Caco-2 (cell line): Measurements from ENCODE around the gene ORC6. TPM values are rescaled to one million over a fixed set of nuclear protein-coding genes. Genes with fewer than 3 reads are reported as not detected.

ENCODE experiments used
- BruUV-seq: library from RNA; stranded (reverse); fragments of 400-500 nt; replicated peaks from 2 replicates; lab custom pipeline; 2021; lab: Mats Ljungman, UMichigan
- CTCF ChIA-PET: fragments of 300-600 bp; sonication (Branson Sonifier 250); formaldehyde crosslinking; loops from one replicate; lab custom pipeline; 2022; ENCODE audit warnings: antibody characterized with exemption; lab: Charles Lee
- POLR2A ChIA-PET: fragments of 300-600 bp; sonication (Branson Sonifier 250); formaldehyde crosslinking; loops from one replicate; lab custom pipeline; 2022; ENCODE audit warnings: antibody characterized with exemption; lab: Charles Lee
- DNase-seq, 2 experiments: peaks; one replicate each; pipeline versions ENCODE4 v3.0.0 to v3.0.0-alpha.2; 2020 to 2022
- H3K27me3 ChIP-seq: replicated peaks from 2 replicates; pipeline ENCODE4 v1.6.0; 2011; ENCODE audit warnings: low read length; ENCODE audit not compliant: control insufficient read depth, insufficient read depth
- H3K36me3 ChIP-seq: 2 replicates; pipeline ENCODE4 v1.5.1; 2011; ENCODE audit warnings: low read length; ENCODE audit not compliant: control insufficient read depth, insufficient read depth
- H3K4me1 ChIP-seq: fragments of 250-450 bp; sonication (Bioruptor Pico); 2 replicates; pipeline ENCODE4 v1.5.1; 2020; ENCODE audit warnings: mild to moderate bottlenecking
- H3K4me3 ChIP-seq: 2 replicates; pipeline ENCODE4 v1.5.1; 2011; ENCODE audit warnings: low read depth, mild to moderate bottlenecking, control low read depth, low read length
- H3K9me3 ChIP-seq: fragments of 250-450 bp; sonication (Bioruptor Pico); 2 replicates; pipeline ENCODE4 v1.5.1; 2020; ENCODE audit warnings: mild to moderate bottlenecking, moderate library complexity
- H3K27ac Mint-ChIP-seq: one replicate; pipeline ENCODE4 v1.8.0; 2022; ENCODE audit warnings: mixed read lengths; ENCODE audit not compliant: unreplicated experiment
- H3K27me3 Mint-ChIP-seq: one replicate; pipeline ENCODE4 v1.8.0; 2022; ENCODE audit warnings: mixed read lengths; ENCODE audit not compliant: insufficient read depth, unreplicated experiment
- H3K36me3 Mint-ChIP-seq: one replicate; pipeline ENCODE4 v1.8.0; 2022; ENCODE audit warnings: mild to moderate bottlenecking, mixed read lengths; ENCODE audit not compliant: insufficient read depth, unreplicated experiment
- H3K4me1 Mint-ChIP-seq: one replicate; pipeline ENCODE4 v1.8.0; 2022; ENCODE audit warnings: low read depth, mixed read lengths; ENCODE audit not compliant: unreplicated experiment
- H3K4me3 Mint-ChIP-seq: one replicate; pipeline ENCODE4 v1.8.0; 2022; ENCODE audit warnings: mild to moderate bottlenecking, moderate library complexity, mixed read lengths; ENCODE audit not compliant: unreplicated experiment
- H3K9me3 Mint-ChIP-seq: one replicate; pipeline ENCODE4 v1.8.0; 2022; ENCODE audit warnings: mixed read lengths; ENCODE audit not compliant: unreplicated experiment
- CTCF ChIP-seq, 2 experiments: fragments of 200-600 bp in 1 of 2; IDR thresholded peaks; 1 replicate in 1 of 2; 2 replicates in 1 of 2; pipeline versions ENCODE4 v1.5.1 to v1.8.0; 2011 to 2022; ENCODE audit warnings: antibody characterized with exemption in 1 of 2, control low read depth in 1 of 2, inconsistent platforms in 1 of 2, low read depth in 1 of 2, low read length in 1 of 2, mild to moderate bottlenecking in 1 of 2, moderate library complexity in 1 of 2; ENCODE audit not compliant: insufficient read depth in 1 of 2, severe bottlenecking in 1 of 2, unreplicated experiment in 1 of 2
- intact Hi-C: fragments of 100-400 bp; cut with micrococcal nuclease; formaldehyde crosslinking; loops from one replicate; pipeline ENCODE4 v1.10.0; 2022; ENCODE audit not compliant: unreplicated experiment
- total RNA-seq: library from RNA; stranded (reverse); gene quantifications from 2 replicates; pipeline ENCODE4 v1.2.3, GENCODE V29; 2022

The ORC6 gene
- total RNA-seq, 1 experiment from 2014 or later = 56.3 TPM

GRCh38 chr16:46696957-46697356 is 7.5 kb downstream of the ORC6 start:
- H3K27me3 Mint-ChIP-seq = no peaks in the 10 kb centered on the region
- H3K27me3 ChIP-seq = no peaks in the 10 kb centered on the region
- ChIA-PET CTCF (no interaction called here), POLR2A (no interaction called here)
- TF ChIP-seq CTCF (IDR thresholded peaks at IDR 0.05; ENCODE audit: insufficient read depth in 1 of 2, low read depth in 1 of 2, low read length in 1 of 2, severe bottlenecking in 1 of 2, unreplicated experiment in 1 of 2) = no peak
- no peak overlapping the region for H3K4me3 Mint-ChIP-seq
- H3K9me3 ChIP-seq = no peaks in the 10 kb centered on the region
- no peak overlapping the region for H3K4me3 ChIP-seq
- H3K4me1 Mint-ChIP-seq = peaks cover 2% of the 10 kb centered on the region
- H3K9me3 Mint-ChIP-seq = no peaks in the 10 kb centered on the region
- intact Hi-C loops = no loop called here
- no peaks in the 10 kb centered on the region for H3K36me3 ChIP-seq
- H3K4me1 ChIP-seq = no peaks in the 10 kb centered on the region
- H3K27ac Mint-ChIP-seq = no peak overlapping the region
- BruUV-seq = no TSS peak
- peaks cover 45% of the 10 kb centered on the region for H3K36me3 Mint-ChIP-seq
- no peak for DNase-seq

GRCh38 chr16:46700048-46700447 is 10.6 kb downstream of the ORC6 start:
- Histone ChIP-seq H3K4me3 (no peak overlapping the region), H3K27me3 (no peaks in the 10 kb centered on the region), H3K9me3 (no peaks in the 10 kb centered on the region), H3K36me3 (no peaks in the 10 kb centered on the region), H3K4me1 (no peaks in the 10 kb centered on the region)
- POLR2A ChIA-PET = interaction anchor here (1.1 kb wide), 1 partner anchor 77 kb away, joined by 7 read pairs; no protein-coding TSS in a partner anchor
- no peak for DNase-seq
- Mint-ChIP-seq H3K27ac (no peak overlapping the region), H3K9me3 (no peaks in the 10 kb centered on the region), H3K4me1 (no peaks in the 10 kb centered on the region), H3K36me3 (peaks cover 28% of the 10 kb centered on the region), H3K27me3 (no peaks in the 10 kb centered on the region), H3K4me3 (no peak overlapping the region)
- CTCF ChIA-PET = no interaction called here
- intact Hi-C loops = no loop called here
- no TSS peak for BruUV-seq
- no peak for TF ChIP-seq CTCF (IDR thresholded peaks at IDR 0.05; ENCODE audit: insufficient read depth in 1 of 2, low read depth in 1 of 2, low read length in 1 of 2, severe bottlenecking in 1 of 2, unreplicated experiment in 1 of 2)

- peaks cover 12% of the 10 kb centered on the region for H3K36me3 Mint-ChIP-seq
- Histone ChIP-seq H3K9me3 (no peaks in the 10 kb centered on the region), H3K27me3 (no peaks in the 10 kb centered on the region), H3K4me3 (no peak overlapping the region), H3K36me3 (no peaks in the 10 kb centered on the region), H3K4me1 (peaks cover 4% of the 10 kb centered on the region)
- no peaks in the 10 kb centered on the region for H3K9me3 Mint-ChIP-seq
- no peaks in the 10 kb centered on the region for H3K27me3 Mint-ChIP-seq
- no peak for TF ChIP-seq CTCF (IDR thresholded peaks at IDR 0.05; ENCODE audit: insufficient read depth in 1 of 2, low read depth in 1 of 2, low read length in 1 of 2, severe bottlenecking in 1 of 2, unreplicated experiment in 1 of 2)
- BruUV-seq = no TSS peak
- no peak overlapping the region for H3K4me3 Mint-ChIP-seq
- POLR2A ChIA-PET = no interaction called here
- H3K27ac Mint-ChIP-seq = no peak overlapping the region
- intact Hi-C loops = no loop called here
- CTCF ChIA-PET = interaction anchor here (0.6 kb wide), 1 partner anchor 80 kb away, joined by 3 read pairs; the partner anchor contains the start of gene SHCBP1
- peaks cover 3% of the 10 kb centered on the region for H3K4me1 Mint-ChIP-seq
- DNase-seq = no peak
Measured at GRCh38 chr16:46701615-46702014, 12.2 kb downstream of the ORC6 start.
